ENCODE measurements around the gene CAMKMT. TPM values are rescaled to one million over a fixed set of nuclear protein-coding genes. Genes with fewer than 3 reads are reported as not detected.

CAMKMT gene
- total RNA-seq, 5 donors from 2014 or later (not counting 1 experiment from before 2014, with no cell fraction given) = 11.9 to 20.2 (median 16.5) TPM

DNA sequence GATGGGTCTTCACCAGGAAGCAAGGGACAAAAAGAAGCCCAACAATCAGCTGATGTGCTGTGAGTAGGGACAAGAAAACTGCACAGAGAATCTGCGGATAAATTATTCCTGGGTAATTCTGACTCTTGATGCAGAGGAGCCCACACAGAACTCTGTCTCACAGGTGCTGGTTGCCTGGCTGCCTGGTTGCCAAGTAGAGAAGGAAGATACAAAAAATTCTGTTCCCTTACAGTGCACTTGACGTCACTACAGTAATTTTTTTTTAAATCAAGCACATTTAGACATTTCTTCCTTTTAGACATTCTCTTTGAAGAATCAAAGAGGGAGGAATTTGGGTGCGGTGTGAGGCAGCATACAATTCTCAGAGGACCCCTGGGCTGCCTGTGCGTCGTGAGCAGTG is 427.7 kb downstream of the CAMKMT start:
- Mint-ChIP-seq H3K4me1 (no peaks in the 10 kb centered on the region), H3K36me3 (no peaks in the 10 kb centered on the region), H3K27ac (no peak overlapping the region), H3K9me3 (peaks cover 7 to 20% (median 10%) of the 10 kb centered on the region in 3 donors), H3K4me3 (no peak overlapping the region), H3K27me3 (peaks cover 17 to 26% of the 10 kb centered on the region in 2 donors)
- H3K4me1 ChIP-seq (ENCODE audit: control insufficient read depth in 1 of 2, extremely low read depth in 1 of 2, insufficient read depth in 2 of 2, low read length in 2 of 2) = no peaks in the 10 kb centered on the region
- no peak overlapping the region for H3K4me3 ChIP-seq (ENCODE audit: control insufficient read depth in 1 of 2, extremely low read depth in 1 of 2, low read length in 1 of 2)
- no peaks in the 10 kb centered on the region for H3K36me3 ChIP-seq (ENCODE audit: control insufficient read depth in 2 of 2, extremely low read depth in 1 of 2, insufficient read depth in 1 of 2, low read length in 1 of 2)
- DNase-seq (no peak), ATAC-seq (replicated peaks in 1 of 4) (no peak)
- H3K27ac ChIP-seq (ENCODE audit: low read length) = no peak overlapping the region
- WGBS (ENCODE audit: insufficient coverage) = 100% methylated on average over 1 of the region's 5 CpGs
- H3K27me3 ChIP-seq (replicated peaks in 1 of 2; ENCODE audit: control insufficient read depth in 2 of 2, extremely low read depth in 1 of 2, insufficient read depth in 2 of 2, low read length in 1 of 2) = peaks cover 12% of the 10 kb centered on the region in 2 experiments
- ChIA-PET CTCF (no interaction called here), POLR2A (no interaction called here)
- H3K9me3 ChIP-seq = no peaks in the 10 kb centered on the region

DNA sequence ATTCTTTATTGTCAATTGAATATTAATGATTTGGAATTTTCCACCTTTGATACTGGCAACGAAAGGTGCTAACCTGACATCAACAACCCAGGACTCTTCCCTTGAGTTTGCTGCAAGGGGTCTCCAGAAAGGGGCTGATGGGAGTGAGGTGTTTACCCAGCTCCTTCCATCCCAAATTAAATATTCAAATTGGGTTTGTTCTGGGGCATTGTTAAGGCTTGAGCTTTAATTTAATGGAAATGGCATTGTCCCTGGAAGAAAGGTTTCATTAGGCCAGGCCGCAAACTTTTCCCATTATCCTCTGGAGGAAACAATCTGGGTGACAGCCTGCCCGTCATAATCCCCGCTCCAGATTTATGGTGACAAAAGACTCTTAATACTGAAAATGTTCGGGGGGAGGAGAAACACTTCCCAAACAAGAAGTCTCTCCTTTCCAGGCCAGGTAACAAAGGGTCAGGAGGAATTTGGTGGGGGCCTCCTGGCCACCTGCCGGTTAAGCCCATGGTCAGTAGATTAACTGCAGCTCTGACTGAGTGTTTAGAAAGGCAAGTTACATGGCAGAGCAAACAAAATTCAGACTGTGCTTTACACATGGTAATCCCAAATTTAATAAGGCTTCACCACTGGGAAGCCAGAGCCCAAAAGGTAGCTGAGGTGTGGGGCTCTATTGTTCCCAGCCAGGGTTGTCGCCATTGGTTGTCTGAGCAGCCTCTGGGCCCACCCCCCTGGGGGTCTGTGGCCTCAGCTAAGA is 428.4 kb downstream of the CAMKMT start:
- Mint-ChIP-seq H3K27ac (no peak overlapping the region), H3K4me1 (no peaks in the 10 kb centered on the region), H3K4me3 (no peak overlapping the region), H3K27me3 (peaks cover 20 to 26% of the 10 kb centered on the region in 2 donors), H3K9me3 (peaks cover 7 to 23% (median 10%) of the 10 kb centered on the region in 3 donors), H3K36me3 (no peaks in the 10 kb centered on the region)
- CTCF ChIA-PET = no interaction called here
- Histone ChIP-seq H3K9me3 (no peaks in the 10 kb centered on the region), H3K36me3 (ENCODE audit: control insufficient read depth in 2 of 2, extremely low read depth in 1 of 2, insufficient read depth in 1 of 2, low read length in 1 of 2) (no peaks in the 10 kb centered on the region), H3K4me1 (ENCODE audit: control insufficient read depth in 1 of 2, extremely low read depth in 1 of 2, insufficient read depth in 2 of 2, low read length in 2 of 2) (no peaks in the 10 kb centered on the region), H3K27ac (ENCODE audit: low read length) (no peak overlapping the region), H3K27me3 (replicated peaks in 1 of 2; ENCODE audit: control insufficient read depth in 2 of 2, extremely low read depth in 1 of 2, insufficient read depth in 2 of 2, low read length in 1 of 2) (peaks cover 12% of the 10 kb centered on the region in 2 experiments), H3K4me3 (ENCODE audit: control insufficient read depth in 1 of 2, extremely low read depth in 1 of 2, low read length in 1 of 2) (no peak overlapping the region)
- ATAC-seq (replicated peaks in 1 of 4) = no peak
- DNase-seq = no peak
- POLR2A ChIA-PET = no interaction called here
- 75% methylated on average over 2 of the region's 7 CpGs for WGBS (ENCODE audit: insufficient coverage)

- Histone ChIP-seq H3K36me3 (ENCODE audit: control insufficient read depth in 2 of 2, extremely low read depth in 1 of 2, insufficient read depth in 1 of 2, low read length in 1 of 2) (no peaks in the 10 kb centered on the region), H3K4me3 (ENCODE audit: control insufficient read depth in 1 of 2, extremely low read depth in 1 of 2, low read length in 1 of 2) (no peak overlapping the region), H3K9me3 (no peaks in the 10 kb centered on the region), H3K27ac (ENCODE audit: low read length) (no peak overlapping the region), H3K27me3 (replicated peaks in 1 of 2; ENCODE audit: control insufficient read depth in 2 of 2, extremely low read depth in 1 of 2, insufficient read depth in 2 of 2, low read length in 1 of 2) (peaks cover 12 to 28% of the 10 kb centered on the region in 2 experiments), H3K4me1 (ENCODE audit: control insufficient read depth in 1 of 2, extremely low read depth in 1 of 2, insufficient read depth in 2 of 2, low read length in 2 of 2) (no peaks in the 10 kb centered on the region)
- Mint-ChIP-seq H3K4me1 (no peaks in the 10 kb centered on the region), H3K27ac (no peak overlapping the region), H3K27me3 (peaks cover 38 to 42% of the 10 kb centered on the region in 2 donors), H3K4me3 (no peak overlapping the region), H3K9me3 (peaks cover 7 to 16% (median 10%) of the 10 kb centered on the region in 3 donors), H3K36me3 (no peaks in the 10 kb centered on the region)
- DNase-seq (no peak), ATAC-seq (replicated peaks in 1 of 4) (no peak)
- POLR2A ChIA-PET = no interaction called here
- CTCF ChIA-PET = no interaction called here
These were observed 431.6 kb downstream of the CAMKMT start for GRCh38 chr2:44793322-44793870.

GRCh38 chr2:44796771-44797170 is 435.0 kb downstream of the CAMKMT start:
- H3K27me3 Mint-ChIP-seq = peaks cover 54 to 66% of the 10 kb centered on the region in 2 donors
- 83% methylated on average over 2 of the region's 4 CpGs for WGBS (ENCODE audit: insufficient coverage)
- Histone ChIP-seq H3K36me3 (ENCODE audit: control insufficient read depth in 2 of 2, extremely low read depth in 1 of 2, insufficient read depth in 1 of 2, low read length in 1 of 2) (no peaks in the 10 kb centered on the region), H3K27me3 (replicated peaks in 1 of 2; ENCODE audit: control insufficient read depth in 2 of 2, extremely low read depth in 1 of 2, insufficient read depth in 2 of 2, low read length in 1 of 2) (peaks cover 12 to 47% of the 10 kb centered on the region in 2 experiments), H3K4me1 (ENCODE audit: control insufficient read depth in 1 of 2, extremely low read depth in 1 of 2, insufficient read depth in 2 of 2, low read length in 2 of 2) (peaks cover 0 to 9% of the 10 kb centered on the region in 2 experiments), H3K9me3 (no peaks in the 10 kb centered on the region), H3K27ac (ENCODE audit: low read length) (no peak overlapping the region), H3K4me3 (ENCODE audit: control insufficient read depth in 1 of 2, extremely low read depth in 1 of 2, low read length in 1 of 2) (no peak overlapping the region)
- H3K9me3 Mint-ChIP-seq = peaks cover 3 to 16% (median 8%) of the 10 kb centered on the region in 3 donors
- no peaks in the 10 kb centered on the region for H3K36me3 Mint-ChIP-seq
- ChIA-PET CTCF (no interaction called here), POLR2A (no interaction called here)
- no peak overlapping the region for H3K27ac Mint-ChIP-seq
- DNase-seq (no peak), ATAC-seq (replicated peaks in 1 of 4) (no peak)
- H3K4me3 Mint-ChIP-seq = no peak overlapping the region
- peaks cover 6 to 15% (median 13%) of the 10 kb centered on the region in 3 donors for H3K4me1 Mint-ChIP-seq

DNA sequence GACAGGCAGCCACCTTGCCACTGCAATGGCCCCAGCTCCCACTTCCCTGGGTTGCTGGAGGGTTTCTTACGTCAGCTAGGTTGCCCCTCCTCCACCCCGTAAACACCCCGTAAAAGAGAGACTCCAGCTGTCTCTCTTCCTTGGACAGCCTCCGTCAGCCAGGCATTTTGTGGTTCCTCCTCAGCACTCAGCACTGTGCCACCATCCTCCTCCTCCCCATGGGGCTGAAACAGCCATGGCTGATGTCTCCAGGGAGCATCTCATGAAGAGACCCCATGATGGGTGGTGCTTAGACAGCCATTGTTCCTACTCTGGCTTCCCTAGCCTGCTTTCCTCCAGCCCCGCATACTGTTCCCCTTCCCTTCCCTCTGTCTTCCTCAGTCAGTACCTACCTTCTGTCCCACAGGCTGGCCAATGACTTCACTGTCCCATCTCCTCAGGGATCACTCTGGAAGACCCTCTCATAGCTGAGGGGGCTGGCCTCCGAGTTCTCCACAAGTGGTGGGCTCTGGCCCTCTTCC is 436.5 kb downstream of the CAMKMT start:
- Mint-ChIP-seq H3K4me1 (peaks cover 12 to 20% (median 19%) of the 10 kb centered on the region in 3 donors), H3K4me3 (no peak overlapping the region), H3K9me3 (peaks cover 2 to 10% (median 2%) of the 10 kb centered on the region in 3 donors), H3K36me3 (no peaks in the 10 kb centered on the region), H3K27ac (no peak overlapping the region), H3K27me3 (peaks cover 52 to 66% of the 10 kb centered on the region in 2 donors)
- Histone ChIP-seq H3K4me3 (ENCODE audit: control insufficient read depth in 1 of 2, extremely low read depth in 1 of 2, low read length in 1 of 2) (no peak overlapping the region), H3K36me3 (ENCODE audit: control insufficient read depth in 2 of 2, extremely low read depth in 1 of 2, insufficient read depth in 1 of 2, low read length in 1 of 2) (no peaks in the 10 kb centered on the region), H3K4me1 (ENCODE audit: control insufficient read depth in 1 of 2, extremely low read depth in 1 of 2, insufficient read depth in 2 of 2, low read length in 2 of 2) (peaks cover 0 to 17% of the 10 kb centered on the region in 2 experiments), H3K27me3 (replicated peaks in 1 of 2; ENCODE audit: control insufficient read depth in 2 of 2, extremely low read depth in 1 of 2, insufficient read depth in 2 of 2, low read length in 1 of 2) (peaks cover 10 to 57% of the 10 kb centered on the region in 2 experiments), H3K9me3 (no peaks in the 10 kb centered on the region), H3K27ac (ENCODE audit: low read length) (no peak overlapping the region)
- 77% methylated on average over 5 of the region's 6 CpGs for WGBS (ENCODE audit: insufficient coverage)
- CTCF ChIA-PET = no interaction called here
- no peak for DNase-seq
- POLR2A ChIA-PET = no interaction called here
- ATAC-seq (replicated peaks in 1 of 4) = no peak

DNA sequence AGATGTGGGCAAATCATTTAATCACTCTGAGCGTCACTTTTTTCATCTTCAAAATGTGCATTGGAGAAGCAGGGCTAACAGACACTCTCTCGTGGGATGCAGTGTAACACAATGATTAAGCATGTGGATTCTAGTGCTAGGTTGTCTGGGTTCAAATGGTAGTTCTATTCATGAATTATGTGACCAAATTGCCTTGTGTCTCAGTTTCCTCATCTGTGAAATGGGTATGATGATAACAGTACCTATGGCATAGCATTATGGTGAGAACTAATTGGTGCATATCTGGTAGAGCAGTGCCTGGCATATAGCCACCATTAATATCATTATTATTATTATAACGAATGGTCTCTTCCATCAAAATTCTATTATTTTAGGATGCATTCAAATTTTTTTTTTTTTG is 437.4 kb downstream of the CAMKMT start:
- Mint-ChIP-seq H3K36me3 (no peaks in the 10 kb centered on the region), H3K4me3 (no peak overlapping the region), H3K27me3 (peaks cover 56 to 73% of the 10 kb centered on the region in 2 donors), H3K4me1 (peaks cover 12 to 20% (median 19%) of the 10 kb centered on the region in 3 donors), H3K27ac (no peak overlapping the region), H3K9me3 (peaks cover 0 to 2% (median 0%) of the 10 kb centered on the region in 3 donors)
- ChIA-PET CTCF (no interaction called here), POLR2A (no interaction called here)
- 63% methylated on average over 1 of the region's 3 CpGs for WGBS (ENCODE audit: insufficient coverage)
- Histone ChIP-seq H3K27ac (ENCODE audit: low read length) (no peak overlapping the region), H3K4me1 (ENCODE audit: control insufficient read depth in 1 of 2, extremely low read depth in 1 of 2, insufficient read depth in 2 of 2, low read length in 2 of 2) (peaks cover 0 to 17% of the 10 kb centered on the region in 2 experiments), H3K36me3 (ENCODE audit: control insufficient read depth in 2 of 2, extremely low read depth in 1 of 2, insufficient read depth in 1 of 2, low read length in 1 of 2) (no peaks in the 10 kb centered on the region), H3K27me3 (replicated peaks in 1 of 2; ENCODE audit: control insufficient read depth in 2 of 2, extremely low read depth in 1 of 2, insufficient read depth in 2 of 2, low read length in 1 of 2) (peaks cover 9 to 55% of the 10 kb centered on the region in 2 experiments), H3K9me3 (no peaks in the 10 kb centered on the region), H3K4me3 (ENCODE audit: control insufficient read depth in 1 of 2, extremely low read depth in 1 of 2, low read length in 1 of 2) (no peak overlapping the region)
- ATAC-seq (replicated peaks in 1 of 4) (no peak), DNase-seq (no peak)

Data from T-cell (primary cell).